ENCODE data around the gene ZBTB44. TPM values are rescaled to one million over a fixed set of nuclear protein-coding genes. Genes with fewer than 3 reads are reported as not detected.

Gene ZBTB44, protein sequence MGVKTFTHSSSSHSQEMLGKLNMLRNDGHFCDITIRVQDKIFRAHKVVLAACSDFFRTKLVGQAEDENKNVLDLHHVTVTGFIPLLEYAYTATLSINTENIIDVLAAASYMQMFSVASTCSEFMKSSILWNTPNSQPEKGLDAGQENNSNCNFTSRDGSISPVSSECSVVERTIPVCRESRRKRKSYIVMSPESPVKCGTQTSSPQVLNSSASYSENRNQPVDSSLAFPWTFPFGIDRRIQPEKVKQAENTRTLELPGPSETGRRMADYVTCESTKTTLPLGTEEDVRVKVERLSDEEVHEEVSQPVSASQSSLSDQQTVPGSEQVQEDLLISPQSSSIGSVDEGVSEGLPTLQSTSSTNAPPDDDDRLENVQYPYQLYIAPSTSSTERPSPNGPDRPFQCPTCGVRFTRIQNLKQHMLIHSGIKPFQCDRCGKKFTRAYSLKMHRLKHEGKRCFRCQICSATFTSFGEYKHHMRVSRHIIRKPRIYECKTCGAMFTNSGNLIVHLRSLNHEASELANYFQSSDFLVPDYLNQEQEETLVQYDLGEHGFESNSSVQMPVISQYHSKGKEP
- 10 to 100 TPM; 25.4 to 32.9 TPM for total RNA-seq

DNA sequence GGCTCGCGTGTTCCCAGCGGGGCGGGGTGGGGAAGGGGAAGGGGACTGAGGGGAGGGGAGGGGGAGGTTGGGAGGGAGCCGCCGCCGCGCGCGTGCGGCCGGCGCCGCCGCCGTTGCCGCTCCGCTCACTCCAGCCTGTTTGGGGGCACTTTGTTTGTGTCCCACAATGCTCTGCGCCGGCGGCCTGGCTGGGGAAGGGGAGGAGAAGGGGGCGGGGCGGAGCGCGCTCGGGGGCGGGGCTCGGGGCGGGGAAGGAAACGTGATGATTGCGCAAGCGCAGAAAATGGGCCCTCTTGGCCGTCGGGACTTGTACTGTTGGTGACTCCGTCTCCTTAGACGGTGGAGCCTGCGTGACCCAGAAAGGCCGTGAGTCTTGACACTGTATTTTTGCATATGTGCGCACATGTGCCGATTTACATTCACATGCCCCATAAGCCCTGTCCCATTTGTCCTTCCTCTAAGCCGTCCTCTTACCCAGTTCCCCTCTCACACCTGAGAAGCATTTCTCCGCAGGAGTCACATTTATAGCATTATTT, at the start of gene ZBTB44:
TSS of gene ZBTB44 (minus strand) at position 168 of the 536 bp plus-strand sequence. CDS start 53,044 bp downstream, outside the sequence.
- Histone ChIP-seq H3K4me1 (peaks cover 59% of the 10 kb centered on the region), H3K27me3 (no peaks in the 10 kb centered on the region), H3K9me3 (no peaks in the 10 kb centered on the region), H3K27ac (peak within 1 kb of the TSS; percentile 91 to 98 (median 94)), H3K4me3 (peak within 1 kb of the TSS; percentile 44 to 85), H3K36me3 (replicated peaks in 1 of 2; ENCODE audit: insufficient read depth in 1 of 2, low read depth in 2 of 2) (no peaks in the 10 kb centered on the region)
- peak; percentile 89 for ATAC-seq
- 1 to 2% methylated on average over 8 to 37 of the region's 42 CpGs for WGBS, 2 donors
- TF ChIP-seq, protein P1, sequence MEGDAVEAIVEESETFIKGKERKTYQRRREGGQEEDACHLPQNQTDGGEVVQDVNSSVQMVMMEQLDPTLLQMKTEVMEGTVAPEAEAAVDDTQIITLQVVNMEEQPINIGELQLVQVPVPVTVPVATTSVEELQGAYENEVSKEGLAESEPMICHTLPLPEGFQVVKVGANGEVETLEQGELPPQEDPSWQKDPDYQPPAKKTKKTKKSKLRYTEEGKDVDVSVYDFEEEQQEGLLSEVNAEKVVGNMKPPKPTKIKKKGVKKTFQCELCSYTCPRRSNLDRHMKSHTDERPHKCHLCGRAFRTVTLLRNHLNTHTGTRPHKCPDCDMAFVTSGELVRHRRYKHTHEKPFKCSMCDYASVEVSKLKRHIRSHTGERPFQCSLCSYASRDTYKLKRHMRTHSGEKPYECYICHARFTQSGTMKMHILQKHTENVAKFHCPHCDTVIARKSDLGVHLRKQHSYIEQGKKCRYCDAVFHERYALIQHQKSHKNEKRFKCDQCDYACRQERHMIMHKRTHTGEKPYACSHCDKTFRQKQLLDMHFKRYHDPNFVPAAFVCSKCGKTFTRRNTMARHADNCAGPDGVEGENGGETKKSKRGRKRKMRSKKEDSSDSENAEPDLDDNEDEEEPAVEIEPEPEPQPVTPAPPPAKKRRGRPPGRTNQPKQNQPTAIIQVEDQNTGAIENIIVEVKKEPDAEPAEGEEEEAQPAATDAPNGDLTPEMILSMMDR (IDR thresholded peaks at IDR 0.05): no peak
- TF ChIP-seq POLR2A (IDR thresholded peaks at IDR 0.05): peak in 2 of 3 donors; percentile 75 to 77
- intact Hi-C loops (cut with DNase I): loop anchor here (10.0 kb wide), 1 partner anchor 100 kb away; no protein-coding TSS in a partner anchor
- peak; percentile 93 to 94 (median 94) for DNase-seq

DNA sequence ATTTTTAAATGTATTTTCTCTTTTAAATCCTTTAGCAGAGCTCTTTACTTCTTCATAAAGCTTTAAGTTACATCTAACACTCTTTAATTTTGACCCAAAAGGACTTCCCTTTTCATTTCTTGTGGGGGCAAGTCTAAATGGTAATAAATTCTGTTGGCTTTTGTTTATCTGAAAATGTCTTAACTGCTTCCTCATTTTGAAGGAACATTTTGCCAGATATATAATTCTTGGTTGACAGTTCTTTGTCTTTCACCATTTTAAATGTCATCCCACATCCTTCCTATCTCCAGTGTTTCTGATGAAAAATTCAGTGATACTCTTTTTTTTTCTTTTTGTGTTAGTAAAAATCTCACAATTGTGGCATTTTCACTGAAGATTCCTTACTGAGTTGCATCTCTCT, 44.7 kb upstream of the ZBTB44 start:
- Histone ChIP-seq H3K27me3 (no peaks in the 10 kb centered on the region), H3K4me3 (no peak overlapping the region), H3K27ac (no peak overlapping the region), H3K4me1 (no peaks in the 10 kb centered on the region), H3K9me3 (peaks cover 0 to 7% (median 0%) of the 10 kb centered on the region in 3 donors), H3K36me3 (replicated peaks in 1 of 2; ENCODE audit: insufficient read depth in 1 of 2, low read depth in 2 of 2) (no peaks in the 10 kb centered on the region)
- no peak for TF ChIP-seq POLR2A (IDR thresholded peaks at IDR 0.05)
- TF ChIP-seq, protein P1 (IDR thresholded peaks at IDR 0.05): no peak
- intact Hi-C loops (cut with DNase I): no loop called here
- ATAC-seq (no peak), DNase-seq (no peak)

DNA sequence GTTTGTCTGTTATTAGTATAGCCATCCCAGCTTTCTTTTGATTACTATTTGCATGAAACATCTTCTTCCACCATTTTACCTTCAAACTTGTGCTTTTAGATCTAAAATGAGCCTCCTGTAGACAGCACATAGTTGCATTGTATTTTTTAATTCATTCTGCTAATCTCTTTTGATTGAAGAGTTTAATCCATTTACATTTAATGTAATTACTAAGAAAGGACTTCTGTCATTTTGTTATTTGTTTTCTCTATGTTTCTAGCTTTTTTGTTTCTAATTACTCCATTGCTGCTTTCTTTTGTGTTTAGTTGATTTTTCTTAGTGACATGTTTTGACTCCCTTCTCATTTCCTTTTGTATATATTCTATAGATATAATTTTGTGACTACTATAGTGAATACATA, 43.7 kb upstream of the ZBTB44 start:
- intact Hi-C loops (cut with DNase I): no loop called here
- no peak for ATAC-seq
- TF ChIP-seq, protein P1 (IDR thresholded peaks at IDR 0.05): no peak
- TF ChIP-seq POLR2A (IDR thresholded peaks at IDR 0.05): no peak

DNA sequence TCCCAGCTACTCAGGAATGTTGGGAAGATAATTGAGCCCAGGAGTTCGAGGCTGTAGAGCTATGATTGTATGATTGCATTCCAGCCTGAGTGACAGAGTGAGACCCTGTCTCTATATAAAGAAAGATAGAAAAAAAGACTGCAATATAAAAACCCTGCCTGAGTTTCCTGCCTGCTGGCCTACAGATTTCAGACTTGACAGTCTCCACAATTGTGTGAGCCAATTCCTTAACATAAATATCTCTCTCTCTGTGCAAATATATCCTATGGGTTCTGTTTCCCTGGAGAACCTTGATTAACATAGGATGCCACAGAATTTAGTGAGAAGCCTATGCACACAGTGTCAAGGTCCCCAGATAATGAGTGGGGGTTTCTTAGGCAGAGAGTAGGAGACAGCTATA, 32.5 kb upstream of the ZBTB44 start:
- intact Hi-C loops (cut with DNase I): no loop called here
- Histone ChIP-seq H3K4me1 (no peaks in the 10 kb centered on the region), H3K4me3 (no peak overlapping the region), H3K9me3 (no peaks in the 10 kb centered on the region), H3K36me3 (replicated peaks in 1 of 2; ENCODE audit: insufficient read depth in 1 of 2, low read depth in 2 of 2) (no peaks in the 10 kb centered on the region), H3K27me3 (no peaks in the 10 kb centered on the region), H3K27ac (no peak overlapping the region)
- DNase-seq (no peak), ATAC-seq (no peak)
- WGBS, 2 donors: 75 to 89% methylated on average over 1 of the region's 1 CpG
- TF ChIP-seq POLR2A (IDR thresholded peaks at IDR 0.05): no peak

More for the DNA sequence above, 43.7 kb upstream of the ZBTB44 start:
- no peak for DNase-seq
- H3K4me1 ChIP-seq: no peaks in the 10 kb centered on the region
- H3K4me3 ChIP-seq: no peak overlapping the region
- peaks cover 0 to 7% (median 0%) of the 10 kb centered on the region in 3 donors for H3K9me3 ChIP-seq
- no peaks in the 10 kb centered on the region for H3K36me3 ChIP-seq (replicated peaks in 1 of 2; ENCODE audit: insufficient read depth in 1 of 2, low read depth in 2 of 2)
- H3K27me3 ChIP-seq: no peaks in the 10 kb centered on the region
- no peak overlapping the region for H3K27ac ChIP-seq

DNA sequence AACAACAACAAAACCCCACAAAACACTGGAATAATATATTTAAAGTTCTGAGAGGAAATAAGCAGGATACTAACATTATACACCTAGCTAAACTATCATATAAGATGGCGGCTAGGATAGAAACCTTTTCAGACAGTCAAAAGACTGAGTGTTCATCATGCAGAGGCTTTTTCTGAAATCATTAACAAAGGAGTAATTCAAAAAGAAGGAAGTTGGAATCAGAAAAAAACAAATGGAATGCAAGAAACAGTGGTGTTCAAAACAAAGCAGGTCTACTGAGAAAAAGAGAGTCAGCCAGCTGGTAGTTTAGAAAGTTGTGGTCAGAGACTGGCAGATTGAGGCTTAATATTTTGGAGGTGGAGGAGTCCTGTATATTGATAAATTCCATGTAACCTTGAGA, 30.1 kb upstream of the ZBTB44 start:
- 80 to 86% methylated on average over 1 of the region's 1 CpG for WGBS, 2 donors
- Histone ChIP-seq H3K27me3 (no peaks in the 10 kb centered on the region), H3K4me3 (no peak overlapping the region), H3K9me3 (no peaks in the 10 kb centered on the region), H3K4me1 (no peaks in the 10 kb centered on the region), H3K36me3 (replicated peaks in 1 of 2; ENCODE audit: insufficient read depth in 1 of 2, low read depth in 2 of 2) (no peaks in the 10 kb centered on the region), H3K27ac (peak overlapping the region in 1 of 4 donors; percentile 30)
- DNase-seq: no peak
- intact Hi-C loops (cut with DNase I): no loop called here
- no peak for TF ChIP-seq POLR2A (IDR thresholded peaks at IDR 0.05)
- TF ChIP-seq, protein P1 (IDR thresholded peaks at IDR 0.05): no peak
- ATAC-seq: no peak

Measured in body of pancreas (tissue), 4 donors.